Activated naive CD8-positive, alpha-beta T cell treated with anti-CD3 and anti-CD28 coated beads, Interleukin-2, amount 10 ng/mL, durations not matched to agents 7 days and 5 days (primary cell): ENCODE data around the gene ITPR2. TPM values are rescaled to one million over a fixed set of nuclear protein-coding genes. Genes with fewer than 3 reads are reported as not detected.
A peak's percentile ranks its signal among the peaks of the same experiment; 100 is the strongest.
"Not testable (repeated sequence)": the region's sequence is repeated elsewhere in the genome, so short reads cannot be mapped to it uniquely, and the experiment has no call there.

ENCODE experiments used
- ATAC-seq: fragments of 150-1000 bp; cut with Tn5 transposase; one replicate; pipeline ENCODE4 v1.10.0; 2021; ENCODE audit warnings: low read depth, moderate library complexity
- POLR2A ChIA-PET: fragments of 350-600 bp; sonication (Branson Sonifier 250); formaldehyde crosslinking; loops from one replicate; lab custom pipeline; 2021; ENCODE audit warnings: antibody characterized with exemption; lab: Charles Lee
- DNase-seq: peaks from one replicate; pipeline ENCODE4 v3.0.0; 2021
- H3K27ac Mint-ChIP-seq: one replicate; pipeline ENCODE4 v1.8.0; 2022; ENCODE audit warnings: mild to moderate bottlenecking, mixed read lengths
- H3K27me3 Mint-ChIP-seq: one replicate; pipeline ENCODE4 v1.8.0; 2022; ENCODE audit warnings: mild to moderate bottlenecking, moderate library complexity, mixed read lengths
- H3K36me3 Mint-ChIP-seq: one replicate; pipeline ENCODE4 v1.8.0; 2021; ENCODE audit warnings: mild to moderate bottlenecking, mixed read lengths
- H3K4me1 Mint-ChIP-seq: one replicate; pipeline ENCODE4 v1.8.0; 2021; ENCODE audit warnings: mixed read lengths
- H3K4me3 Mint-ChIP-seq: one replicate; pipeline ENCODE4 v1.8.0; 2022; ENCODE audit warnings: mild to moderate bottlenecking, moderate library complexity, mixed read lengths
- H3K9me3 Mint-ChIP-seq: one replicate; pipeline ENCODE4 v1.8.0; 2021; ENCODE audit warnings: mixed read lengths
- total RNA-seq, 2 experiments: library from RNA; stranded (reverse); gene quantifications; one replicate each; pipeline ENCODE4 v1.2.3, GENCODE V29; 2021

Gene ITPR2
- total RNA-seq, 2 experiments from 2014 or later: 43.3 to 43.5 TPM

DNA sequence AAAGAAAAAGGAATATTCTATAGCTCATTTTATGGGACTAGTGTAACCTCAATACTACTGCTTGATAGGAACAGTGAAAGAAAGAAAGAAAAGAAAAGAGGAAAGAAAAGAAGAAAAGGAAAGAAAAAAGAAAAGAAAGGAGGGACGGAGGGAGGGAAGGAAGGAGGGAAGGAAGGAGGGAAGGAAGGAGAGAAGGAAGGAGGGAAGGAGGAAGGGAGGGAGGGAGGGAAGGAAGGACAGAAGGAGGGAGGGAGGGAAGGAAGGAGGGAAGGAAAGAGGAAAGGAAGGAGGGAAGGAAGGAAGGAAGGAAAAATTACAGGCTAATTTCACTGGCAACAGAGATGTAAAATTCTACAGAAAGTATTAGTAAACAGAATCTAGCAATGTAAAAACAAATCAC is 215.5 kb downstream of the ITPR2 start:
- Mint-ChIP-seq H3K4me3 (no peak overlapping the region), H3K27me3 (no peaks in the 10 kb centered on the region), H3K4me1 (no peaks in the 10 kb centered on the region), H3K36me3 (peaks cover 13% of the 10 kb centered on the region), H3K9me3 (no peaks in the 10 kb centered on the region), H3K27ac (no peak overlapping the region)
- DNase-seq: no peak
- ATAC-seq: no peak
- POLR2A ChIA-PET: no interaction called here

DNA sequence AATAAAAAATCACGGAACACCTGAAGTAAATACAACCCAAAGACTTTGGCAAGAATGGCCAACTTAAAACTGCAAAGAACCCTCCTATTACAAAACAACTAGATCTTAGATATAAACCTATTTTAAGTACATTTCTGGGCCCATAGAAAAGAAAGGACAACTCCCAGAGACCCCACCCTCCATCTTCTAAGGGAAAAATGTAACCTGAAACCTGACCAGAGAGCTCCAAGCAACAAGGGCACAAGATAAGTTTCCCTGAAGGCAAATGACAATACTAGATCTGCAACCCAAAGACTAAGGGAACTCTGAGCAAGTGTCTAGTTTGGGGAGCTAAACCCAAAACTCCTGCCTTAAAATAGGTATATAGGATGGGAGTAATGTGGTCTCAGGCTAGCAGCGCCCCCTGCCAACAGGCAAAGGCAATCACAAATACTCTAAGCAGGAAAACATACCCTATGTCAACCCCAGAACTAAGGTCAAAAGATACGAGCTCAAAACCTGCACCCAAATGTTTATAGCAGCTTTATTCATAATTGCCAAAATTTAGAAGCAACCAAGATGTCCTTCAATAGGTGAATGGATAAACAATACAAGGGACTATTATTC is 218.9 kb downstream of the ITPR2 start:
- POLR2A ChIA-PET: no interaction called here
- no peak overlapping the region for H3K27ac Mint-ChIP-seq
- peaks cover 5% of the 10 kb centered on the region for H3K36me3 Mint-ChIP-seq
- H3K4me1 Mint-ChIP-seq: no peaks in the 10 kb centered on the region
- peak; percentile 41 for DNase-seq
- H3K27me3 Mint-ChIP-seq: no peaks in the 10 kb centered on the region
- no peak overlapping the region for H3K4me3 Mint-ChIP-seq
- no peaks in the 10 kb centered on the region for H3K9me3 Mint-ChIP-seq
- ATAC-seq: no peak

DNA sequence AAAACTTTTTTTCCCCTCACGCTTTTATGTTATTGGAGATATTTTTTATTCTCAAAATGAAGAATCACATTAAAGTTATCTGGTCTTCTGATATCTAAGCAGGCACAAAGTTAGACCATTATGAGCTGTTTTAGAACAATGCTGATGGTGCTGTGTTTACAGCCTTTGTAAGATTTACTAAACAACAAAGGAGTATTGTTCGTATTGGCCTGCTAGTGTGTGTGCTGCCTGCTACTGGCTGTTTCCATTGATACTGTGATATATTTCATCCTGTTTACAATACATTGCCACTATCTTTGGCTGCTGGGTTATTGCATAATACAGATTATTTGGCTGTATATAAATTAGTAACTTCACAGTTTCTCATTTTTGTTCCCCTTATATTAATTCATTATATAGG is 220.8 kb downstream of the ITPR2 start:
- DNase-seq (no peak), ATAC-seq (no peak)
- H3K27ac Mint-ChIP-seq: no peak overlapping the region
- H3K27me3 Mint-ChIP-seq: no peaks in the 10 kb centered on the region
- no peaks in the 10 kb centered on the region for H3K4me1 Mint-ChIP-seq
- no peaks in the 10 kb centered on the region for H3K9me3 Mint-ChIP-seq
- POLR2A ChIA-PET: no interaction called here
- H3K4me3 Mint-ChIP-seq: no peak overlapping the region
- no peaks in the 10 kb centered on the region for H3K36me3 Mint-ChIP-seq

DNA sequence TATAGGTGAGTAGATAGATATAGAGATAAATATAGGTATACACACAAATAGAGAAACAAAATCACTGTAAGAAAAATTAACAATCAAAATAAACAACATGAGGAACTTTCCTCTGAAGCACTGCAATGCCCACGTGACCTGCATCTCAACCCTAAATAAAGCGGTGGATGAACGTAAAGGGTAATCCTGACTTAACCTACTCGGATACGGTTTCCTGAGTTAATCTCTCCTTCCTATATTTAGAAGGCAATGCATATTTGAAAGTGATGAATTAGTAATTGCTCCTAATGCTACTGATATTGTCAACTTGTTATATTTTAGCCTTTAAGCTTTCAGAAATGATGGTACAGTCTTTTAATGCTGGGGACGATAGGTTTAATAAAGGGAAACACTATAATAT is 221.4 kb downstream of the ITPR2 start:
- POLR2A ChIA-PET: no interaction called here
- Mint-ChIP-seq H3K27me3 (no peaks in the 10 kb centered on the region), H3K9me3 (no peaks in the 10 kb centered on the region), H3K4me3 (no peak overlapping the region), H3K27ac (no peak overlapping the region), H3K4me1 (no peaks in the 10 kb centered on the region), H3K36me3 (no peaks in the 10 kb centered on the region)
- DNase-seq (no peak), ATAC-seq (no peak)

DNA sequence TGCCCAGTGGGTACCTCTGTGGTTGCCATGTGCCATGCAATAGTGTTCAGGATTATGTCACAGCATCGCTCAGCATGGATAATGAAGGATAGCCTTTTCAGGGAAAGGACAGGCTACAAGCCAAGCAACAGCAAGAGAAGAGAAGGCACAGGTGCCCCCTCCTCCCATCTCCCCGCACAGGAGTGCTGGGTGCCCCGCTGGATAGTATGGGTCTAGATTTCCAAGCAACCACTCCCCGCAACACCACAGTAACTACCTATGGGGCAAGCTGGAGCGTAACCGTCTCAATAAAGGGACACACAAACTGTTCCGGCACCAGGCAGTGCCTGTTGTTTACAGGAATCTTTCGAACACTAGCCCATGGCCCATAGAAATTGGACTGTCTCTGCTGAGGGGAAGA is 222.2 kb downstream of the ITPR2 start:
- H3K9me3 Mint-ChIP-seq: no peaks in the 10 kb centered on the region
- no peak for DNase-seq
- ATAC-seq: no peak
- H3K27me3 Mint-ChIP-seq: no peaks in the 10 kb centered on the region
- H3K4me1 Mint-ChIP-seq: no peaks in the 10 kb centered on the region
- no peak overlapping the region for H3K27ac Mint-ChIP-seq
- H3K4me3 Mint-ChIP-seq: no peak overlapping the region
- POLR2A ChIA-PET: no interaction called here
- H3K36me3 Mint-ChIP-seq: no peaks in the 10 kb centered on the region

DNA sequence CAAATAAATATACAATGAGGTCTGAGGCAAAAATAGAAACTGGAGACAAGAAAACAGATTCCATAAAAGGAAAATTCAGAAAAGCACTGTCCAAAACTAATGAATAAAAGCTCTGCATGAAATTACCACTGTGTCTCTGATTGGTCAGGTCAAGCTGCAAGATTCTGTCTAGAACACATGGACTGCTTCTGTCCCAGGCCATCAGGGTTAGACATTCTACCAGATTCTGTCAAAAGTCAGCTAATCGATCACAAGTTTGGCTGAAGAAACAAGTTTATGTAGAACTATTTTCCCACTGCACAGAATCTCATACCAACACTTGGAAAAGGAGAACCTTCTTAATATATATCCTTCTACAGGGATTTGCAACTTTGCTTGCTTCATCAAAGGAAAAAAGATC is 223.0 kb downstream of the ITPR2 start:
- POLR2A ChIA-PET: no interaction called here
- Mint-ChIP-seq H3K4me1 (no peaks in the 10 kb centered on the region), H3K4me3 (no peak overlapping the region), H3K27me3 (no peaks in the 10 kb centered on the region), H3K27ac (no peak overlapping the region), H3K9me3 (no peaks in the 10 kb centered on the region), H3K36me3 (no peaks in the 10 kb centered on the region)
- no peak for DNase-seq
- ATAC-seq: no peak

DNA sequence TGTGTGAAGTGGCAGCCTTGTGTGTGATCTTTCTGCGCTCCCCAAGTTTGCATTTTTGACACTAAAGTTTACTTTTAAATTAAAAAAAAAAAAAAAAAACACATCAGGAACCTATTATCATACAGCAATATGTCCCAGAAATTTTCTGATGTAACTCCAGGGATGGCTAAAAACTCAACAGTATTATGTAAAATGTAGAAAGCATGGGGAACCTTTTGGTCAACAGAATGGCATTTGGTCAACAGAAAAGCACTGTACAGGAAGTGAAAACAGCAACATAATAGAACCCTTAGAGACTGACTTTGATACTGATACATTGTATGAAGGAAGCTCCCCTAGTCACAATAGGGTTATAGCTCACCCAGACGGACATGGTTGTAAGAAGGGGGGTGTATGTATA is 224.3 kb downstream of the ITPR2 start:
- H3K27ac Mint-ChIP-seq: no peak overlapping the region
- POLR2A ChIA-PET: interaction anchor here (0.7 kb wide), 1 partner anchor 355 kb away, joined by 3 read pairs; no protein-coding TSS in a partner anchor
- H3K36me3 Mint-ChIP-seq: no peaks in the 10 kb centered on the region
- ATAC-seq (no peak), DNase-seq (no peak)
- no peaks in the 10 kb centered on the region for H3K27me3 Mint-ChIP-seq
- no peak overlapping the region for H3K4me3 Mint-ChIP-seq
- no peaks in the 10 kb centered on the region for H3K4me1 Mint-ChIP-seq
- no peaks in the 10 kb centered on the region for H3K9me3 Mint-ChIP-seq

DNA sequence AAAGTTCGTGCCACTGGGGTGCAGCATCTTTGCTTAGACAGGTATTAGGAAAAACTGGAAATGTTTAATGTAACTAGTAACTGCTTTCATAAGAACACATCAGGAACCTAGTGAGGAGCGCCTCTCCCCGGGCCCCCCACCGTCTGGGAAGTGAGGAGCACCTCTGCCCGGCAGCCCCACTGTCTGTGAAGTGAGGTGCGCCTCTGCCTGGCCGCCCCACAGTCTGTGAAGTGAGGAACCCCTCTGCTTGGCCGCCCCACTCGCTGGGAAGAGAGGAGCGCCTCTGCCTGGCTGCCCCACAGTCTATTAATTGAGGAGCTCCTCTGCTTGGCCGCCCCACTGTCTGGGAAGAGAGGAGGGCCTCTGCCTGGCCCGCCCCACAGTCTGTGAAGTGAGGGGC is 224.7 kb downstream of the ITPR2 start:
- Mint-ChIP-seq H3K4me1 (no peaks in the 10 kb centered on the region), H3K27ac (no peak overlapping the region), H3K4me3 (no peak overlapping the region), H3K9me3 (no peaks in the 10 kb centered on the region), H3K27me3 (no peaks in the 10 kb centered on the region), H3K36me3 (no peaks in the 10 kb centered on the region)
- ATAC-seq: no peak
- POLR2A ChIA-PET: no interaction called here
- DNase-seq: no peak

DNA sequence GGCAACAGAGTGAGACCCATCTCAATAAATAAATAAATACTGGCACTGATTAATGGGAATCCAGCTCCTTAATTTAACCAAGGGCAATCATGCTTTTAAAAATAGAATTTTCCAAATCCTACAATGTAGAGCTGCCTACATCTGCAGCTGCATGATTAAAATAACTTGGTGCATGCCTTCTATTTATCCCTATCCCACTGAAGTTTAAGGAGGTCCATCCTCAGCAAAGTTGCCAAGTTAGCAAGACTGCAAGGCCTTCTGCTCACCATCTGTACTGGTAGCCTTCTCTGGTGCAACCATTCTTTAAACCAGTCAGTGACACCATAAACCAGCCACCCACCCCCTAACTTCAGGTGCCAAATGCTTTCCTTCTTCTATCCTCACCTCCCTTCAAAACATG is 226.1 kb downstream of the ITPR2 start:
- Mint-ChIP-seq H3K27ac (no peak overlapping the region), H3K27me3 (no peaks in the 10 kb centered on the region), H3K4me3 (no peak overlapping the region), H3K4me1 (no peaks in the 10 kb centered on the region), H3K9me3 (no peaks in the 10 kb centered on the region), H3K36me3 (peaks cover under 1% of the 10 kb centered on the region)
- ATAC-seq (no peak), DNase-seq (no peak)
- POLR2A ChIA-PET: no interaction called here

DNA sequence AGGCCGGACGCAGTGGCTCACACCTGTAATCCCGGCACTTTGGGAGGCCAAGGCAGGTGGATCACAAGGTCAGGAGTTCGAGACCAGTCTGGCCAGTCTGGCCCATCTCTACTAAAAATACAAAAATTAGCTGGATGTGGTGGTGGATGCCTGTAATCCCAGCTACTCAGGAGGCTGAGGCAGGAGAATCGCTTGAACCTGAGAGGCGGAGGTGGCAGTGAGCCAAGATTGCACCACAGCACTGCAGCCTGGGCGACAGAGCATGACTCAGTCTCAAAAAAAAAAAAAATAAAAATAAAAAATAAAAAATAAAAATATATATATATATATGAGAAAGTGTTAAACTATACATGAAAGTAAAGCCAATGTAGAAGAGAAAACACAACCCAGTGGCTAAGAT is 228.2 kb downstream of the ITPR2 start:
- H3K36me3 Mint-ChIP-seq: peaks cover 13% of the 10 kb centered on the region
- H3K27ac Mint-ChIP-seq, H3K9me3 Mint-ChIP-seq: not testable (repeated sequence)

DNA sequence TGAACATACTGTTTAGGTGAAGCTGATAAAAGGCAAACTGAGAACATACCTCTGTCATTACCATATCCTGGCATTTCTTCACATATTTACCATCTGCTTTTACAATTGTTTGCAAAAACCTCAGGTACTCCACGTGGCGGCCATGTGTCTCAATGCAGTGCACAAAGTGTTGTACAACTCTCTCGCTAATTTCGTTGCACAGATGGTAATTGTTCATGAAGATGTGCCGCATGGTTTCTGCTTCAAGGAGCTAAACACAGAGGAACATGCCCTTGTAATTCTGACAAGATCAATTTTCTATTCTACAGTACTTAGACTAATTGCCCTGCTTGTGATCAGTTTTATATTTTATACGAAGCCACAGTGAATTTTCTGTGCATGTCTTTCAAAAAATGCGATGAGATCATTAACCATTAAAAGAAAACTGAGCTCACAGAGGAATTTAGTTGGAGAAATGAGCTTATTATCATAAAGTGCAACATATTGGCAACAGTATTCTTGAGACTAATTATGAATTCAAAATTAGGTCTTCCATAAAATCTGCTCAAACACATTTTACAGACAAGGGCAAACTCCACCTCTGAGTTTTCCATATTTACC is 233.8 kb downstream of the ITPR2 start:
- H3K27ac Mint-ChIP-seq: no peak overlapping the region
- no peak overlapping the region for H3K4me3 Mint-ChIP-seq
- POLR2A ChIA-PET: no interaction called here
- no peaks in the 10 kb centered on the region for H3K4me1 Mint-ChIP-seq
- no peak for ATAC-seq
- H3K9me3 Mint-ChIP-seq: no peaks in the 10 kb centered on the region
- no peak for DNase-seq
- no peaks in the 10 kb centered on the region for H3K27me3 Mint-ChIP-seq
- H3K36me3 Mint-ChIP-seq: peaks cover 35% of the 10 kb centered on the region

More for the DNA sequence above, 228.2 kb downstream of the ITPR2 start:
- H3K4me3 Mint-ChIP-seq, DNase-seq, H3K27me3 Mint-ChIP-seq, POLR2A ChIA-PET, H3K4me1 Mint-ChIP-seq, ATAC-seq: not testable (repeated sequence)

DNA sequence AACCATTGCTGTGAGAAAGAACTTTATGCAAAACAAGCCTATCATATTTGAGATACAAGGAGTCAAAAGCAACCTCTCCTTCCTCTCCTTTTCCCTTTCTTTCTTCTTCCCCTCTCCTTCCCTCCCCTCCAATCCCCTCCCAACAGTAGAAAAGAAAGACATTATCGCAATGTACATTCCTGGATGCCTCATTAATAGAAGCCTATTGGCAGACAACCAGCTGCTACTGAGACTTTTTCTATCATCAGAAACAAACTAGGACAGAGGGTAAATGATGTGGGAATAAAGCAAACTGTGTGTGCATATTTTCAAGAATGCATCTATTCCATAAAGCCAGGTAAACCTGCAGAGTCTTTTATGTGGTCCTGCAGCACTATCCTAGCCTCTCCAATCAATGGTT is 237.2 kb downstream of the ITPR2 start:
- Mint-ChIP-seq H3K9me3 (no peaks in the 10 kb centered on the region), H3K27ac (no peak overlapping the region), H3K27me3 (no peaks in the 10 kb centered on the region), H3K4me1 (no peaks in the 10 kb centered on the region), H3K36me3 (peaks cover 45% of the 10 kb centered on the region), H3K4me3 (no peak overlapping the region)
- DNase-seq (no peak), ATAC-seq (no peak)
- POLR2A ChIA-PET: no interaction called here

DNA sequence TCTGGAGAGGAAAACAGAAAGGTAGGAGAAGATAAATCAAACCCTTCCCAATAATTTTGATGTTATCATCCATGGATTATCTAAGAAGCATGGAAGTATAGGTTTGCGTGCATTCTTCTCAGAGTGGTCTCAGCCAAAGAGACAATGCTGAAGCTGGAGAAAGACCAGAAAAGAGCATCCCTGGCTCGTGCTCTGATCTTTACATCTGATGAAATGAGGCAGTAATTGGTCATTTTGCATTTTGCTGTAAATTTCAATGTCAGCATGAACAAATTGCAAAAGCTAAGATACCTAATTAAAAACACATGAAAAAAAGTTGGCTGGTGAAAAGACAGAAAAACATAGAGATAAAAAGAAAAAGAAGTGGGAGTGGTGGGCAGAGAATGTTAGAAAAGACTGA is 252.4 kb downstream of the ITPR2 start:
- DNase-seq (no peak), ATAC-seq (no peak)
- peaks cover 18% of the 10 kb centered on the region for H3K36me3 Mint-ChIP-seq
- H3K27me3 Mint-ChIP-seq: no peaks in the 10 kb centered on the region
- POLR2A ChIA-PET: no interaction called here
- no peaks in the 10 kb centered on the region for H3K9me3 Mint-ChIP-seq
- H3K4me3 Mint-ChIP-seq: no peak overlapping the region
- no peak overlapping the region for H3K27ac Mint-ChIP-seq
- peaks cover 7% of the 10 kb centered on the region for H3K4me1 Mint-ChIP-seq

DNA sequence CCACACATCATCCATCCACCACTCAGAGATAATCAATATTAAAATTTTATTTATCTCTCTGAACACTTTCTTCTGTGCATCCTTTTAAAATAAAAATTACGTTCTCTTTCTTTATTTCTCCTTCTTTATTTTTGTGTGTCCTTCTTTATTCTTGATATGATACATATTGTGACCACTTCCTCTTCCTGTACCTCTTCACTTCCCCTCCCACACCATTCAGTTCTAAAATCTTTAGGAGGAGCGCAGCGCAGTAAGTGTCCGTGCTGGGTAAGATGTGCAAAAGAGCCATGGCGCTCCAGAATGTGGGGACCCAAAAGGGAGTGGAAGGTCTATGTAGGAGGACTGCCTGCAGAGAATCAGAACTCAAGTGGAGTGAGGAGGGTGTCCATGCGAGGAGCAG is 256.7 kb downstream of the ITPR2 start:
- H3K9me3 Mint-ChIP-seq: no peaks in the 10 kb centered on the region
- no peaks in the 10 kb centered on the region for H3K27me3 Mint-ChIP-seq
- peak overlapping the region; percentile 5 for H3K4me3 Mint-ChIP-seq
- ATAC-seq (no peak), DNase-seq (no peak)
- POLR2A ChIA-PET: no interaction called here
- peaks cover 27% of the 10 kb centered on the region for H3K36me3 Mint-ChIP-seq
- H3K27ac Mint-ChIP-seq: no peak overlapping the region
- H3K4me1 Mint-ChIP-seq: peaks cover 8% of the 10 kb centered on the region
